ENCODE results near the gene TNMD.

The TNMD gene

GRCh38 chrX:100611951-100612350 lies 27.2 kb downstream of the TNMD start:
- no peak for DNase-seq (ENCODE audit: low read depth, low spot score)
- ChIA-PET CTCF (no interaction called here), POLR2A (no interaction called here)
- H3K4me3 ChIP-seq (ENCODE audit: low read depth, low read length): no peak overlapping the region
- TF ChIP-seq CTCF (IDR thresholded peaks at IDR 0.05; ENCODE audit: insufficient read depth, low read length, missing control alignments): no peak

GRCh38 chrX:100615005-100615404 lies 30.3 kb downstream of the TNMD start:
- no peak for DNase-seq (ENCODE audit: low read depth, low spot score)
- peak; percentile 52 for TF ChIP-seq CTCF (IDR thresholded peaks at IDR 0.05; ENCODE audit: insufficient read depth, low read length, missing control alignments)
- POLR2A ChIA-PET: no interaction called here
- no peak overlapping the region for H3K4me3 ChIP-seq (ENCODE audit: low read depth, low read length)
- CTCF ChIA-PET: interaction anchor here (0.6 to 4.8 kb wide), 22 partner anchors 8 to 154 kb away, joined by 3 to 27 read pairs (median 4); partner anchors contain the start of gene TSPAN6

GRCh38 chrX:100623001-100623400 lies 38.3 kb downstream of the TNMD start:
- no peak for TF ChIP-seq CTCF (IDR thresholded peaks at IDR 0.05; ENCODE audit: insufficient read depth, low read length, missing control alignments)
- DNase-seq (ENCODE audit: low read depth, low spot score): no peak
- ChIA-PET CTCF (interaction anchor here (1.4 kb wide), 1 partner anchor 8 kb away, joined by 4 read pairs; no protein-coding TSS in a partner anchor), POLR2A (no interaction called here)
- H3K4me3 ChIP-seq (ENCODE audit: low read depth, low read length): no peak overlapping the region

GRCh38 chrX:100625985-100626491 lies 41.3 kb downstream of the TNMD start:
- DNase-seq (ENCODE audit: low read depth, low spot score): no peak
- ChIA-PET POLR2A (no interaction called here), CTCF (interaction anchor here (2.1 kb wide), 1 partner anchor 11 kb away, joined by 11 read pairs; no protein-coding TSS in a partner anchor)
- H3K4me3 ChIP-seq (ENCODE audit: low read depth, low read length): no peak overlapping the region
- no peak for TF ChIP-seq CTCF (IDR thresholded peaks at IDR 0.05; ENCODE audit: insufficient read depth, low read length, missing control alignments)

GRCh38 chrX:100635040-100635439 lies 50.3 kb downstream of the TNMD start:
- CTCF ChIA-PET: interaction anchor here (0.8 to 3.5 kb wide), 3 partner anchors 10 to 134 kb away, joined by 3 to 18 read pairs (median 3); partner anchors contain the start of gene SRPX2
- no peak for TF ChIP-seq CTCF (IDR thresholded peaks at IDR 0.05; ENCODE audit: insufficient read depth, low read length, missing control alignments)
- H3K4me3 ChIP-seq (ENCODE audit: low read depth, low read length): no peak overlapping the region
- DNase-seq (ENCODE audit: low read depth, low spot score): no peak
- POLR2A ChIA-PET: no interaction called here

GRCh38 chrX:100635989-100636320 lies 51.2 kb downstream of the TNMD start:
- peak overlapping the region; percentile 66 for H3K4me3 ChIP-seq (ENCODE audit: low read depth, low read length)
- no peak for DNase-seq (ENCODE audit: low read depth, low spot score)
- ChIA-PET POLR2A (no interaction called here), CTCF (interaction anchor here (0.6 to 3.5 kb wide), 12 partner anchors 9 to 124 kb away, joined by 3 to 27 read pairs (median 9); partner anchors contain the start of gene SRPX2)
- no peak for TF ChIP-seq CTCF (IDR thresholded peaks at IDR 0.05; ENCODE audit: insufficient read depth, low read length, missing control alignments)
